Endodermal cell (in vitro differentiated cells): Measurements from ENCODE around the gene USP43. TPM values are rescaled to one million over a fixed set of nuclear protein-coding genes. Genes with fewer than 3 reads are reported as not detected.
A peak's percentile ranks its signal among the peaks of the same experiment; 100 is the strongest.

ENCODE experiments used
- DNase-seq: peaks from one replicate; pipeline ENCODE4 v3.0.0-alpha.2; 2017
- H3K27ac ChIP-seq: 2 replicates; pipeline ENCODE4 v1.5.1; 2013; ENCODE audit warnings: mild to moderate bottlenecking, low read depth, low read length, moderate library complexity
- H3K27me3 ChIP-seq: 2 replicates; pipeline ENCODE4 v1.6.1; 2013; ENCODE audit warnings: mild to moderate bottlenecking, low read length, moderate library complexity; ENCODE audit not compliant: insufficient read depth, control insufficient read depth, poor library complexity, severe bottlenecking
- H3K36me3 ChIP-seq: 2 replicates; pipeline ENCODE4 v1.7.0; 2013; ENCODE audit warnings: mild to moderate bottlenecking, low read length, moderate library complexity; ENCODE audit not compliant: control insufficient read depth, insufficient read depth
- H3K4me1 ChIP-seq: one replicate; pipeline ENCODE4 v1.7.0; 2013; ENCODE audit warnings: low read length; ENCODE audit not compliant: control insufficient read depth, insufficient read depth
- H3K4me3 ChIP-seq: 2 replicates; pipeline ENCODE4 v1.5.1; 2013; ENCODE audit warnings: mild to moderate bottlenecking, low read length, moderate library complexity
- H3K9ac ChIP-seq: 2 replicates; pipeline ENCODE4 v1.6.1; 2013; ENCODE audit warnings: mild to moderate bottlenecking, low read length, moderate library complexity; ENCODE audit not compliant: poor library complexity, severe bottlenecking; ENCODE audit errors: extremely low read depth
- H3K9me3 ChIP-seq: 2 replicates; pipeline ENCODE4 v1.6.1; 2013; ENCODE audit warnings: mild to moderate bottlenecking, low read length, moderate library complexity; ENCODE audit not compliant: control insufficient read depth
- H3K27ac Mint-ChIP-seq: 2 replicates; pipeline ENCODE4 v1.8.0; 2020; ENCODE audit warnings: mixed read lengths
- H3K27me3 Mint-ChIP-seq: 2 replicates; pipeline ENCODE4 v1.8.0; 2021; ENCODE audit warnings: mild to moderate bottlenecking, mixed read lengths; ENCODE audit not compliant: insufficient read depth
- H3K36me3 Mint-ChIP-seq: 2 replicates; pipeline ENCODE4 v1.8.0; 2020; ENCODE audit warnings: low read depth, mixed read lengths
- H3K4me1 Mint-ChIP-seq: 2 replicates; pipeline ENCODE4 v1.8.0; 2020; ENCODE audit warnings: mixed read lengths
- H3K4me3 Mint-ChIP-seq: 2 replicates; pipeline ENCODE4 v1.8.0; 2020; ENCODE audit warnings: mild to moderate bottlenecking, moderate library complexity, mixed read lengths
- H3K9me3 Mint-ChIP-seq: 2 replicates; pipeline ENCODE4 v1.8.0; 2020; ENCODE audit warnings: mild to moderate bottlenecking, mixed read lengths
- WGBS, 2 experiments: methylation state at CpG; one replicate each; pipeline versions ENCODE4 v1.1.5 to v1.1.7; 2013; ENCODE audit warnings: missing lambda C conversion rate in 2 of 2, mixed read lengths in 1 of 2; ENCODE audit not compliant: insufficient coverage in 1 of 2, insufficient read length in 1 of 2; 5-methylcytosine and 5-hydroxymethylcytosine counted together
- total RNA-seq, 2 donors: library from RNA; stranded (reverse); fragmentation: NEBNext Ultra II Directional in 1 of 2; extraction: Animal tissue kit (Norgen Biotek cat#: 25700) in 1 of 2; gene quantifications; 2 replicates in 1 of 2; 3 replicates in 1 of 2; pipeline ENCODE4 v1.2.1, GENCODE V29; 2021
- TF ChIP-seq, protein P1 (sequence below): fragments of 200-600 bp; sonication (generic); conservative IDR thresholded peaks from 2 replicates; pipeline ENCODE4 v1.5.0; 2021; ENCODE audit warnings: antibody characterized with exemption, mild to moderate bottlenecking

The USP43 gene
- total RNA-seq, 2 donors from 2014 or later, result 8.6 to 12.6 TPM

- no peaks in the 10 kb centered on the region for H3K27me3 ChIP-seq
- no peaks in the 10 kb centered on the region for H3K27me3 Mint-ChIP-seq
- TF ChIP-seq, protein P1, sequence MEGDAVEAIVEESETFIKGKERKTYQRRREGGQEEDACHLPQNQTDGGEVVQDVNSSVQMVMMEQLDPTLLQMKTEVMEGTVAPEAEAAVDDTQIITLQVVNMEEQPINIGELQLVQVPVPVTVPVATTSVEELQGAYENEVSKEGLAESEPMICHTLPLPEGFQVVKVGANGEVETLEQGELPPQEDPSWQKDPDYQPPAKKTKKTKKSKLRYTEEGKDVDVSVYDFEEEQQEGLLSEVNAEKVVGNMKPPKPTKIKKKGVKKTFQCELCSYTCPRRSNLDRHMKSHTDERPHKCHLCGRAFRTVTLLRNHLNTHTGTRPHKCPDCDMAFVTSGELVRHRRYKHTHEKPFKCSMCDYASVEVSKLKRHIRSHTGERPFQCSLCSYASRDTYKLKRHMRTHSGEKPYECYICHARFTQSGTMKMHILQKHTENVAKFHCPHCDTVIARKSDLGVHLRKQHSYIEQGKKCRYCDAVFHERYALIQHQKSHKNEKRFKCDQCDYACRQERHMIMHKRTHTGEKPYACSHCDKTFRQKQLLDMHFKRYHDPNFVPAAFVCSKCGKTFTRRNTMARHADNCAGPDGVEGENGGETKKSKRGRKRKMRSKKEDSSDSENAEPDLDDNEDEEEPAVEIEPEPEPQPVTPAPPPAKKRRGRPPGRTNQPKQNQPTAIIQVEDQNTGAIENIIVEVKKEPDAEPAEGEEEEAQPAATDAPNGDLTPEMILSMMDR, result no peak
- H3K9me3 ChIP-seq, result no peaks in the 10 kb centered on the region
- peaks cover 44% of the 10 kb centered on the region for H3K4me1 Mint-ChIP-seq
- no peak overlapping the region for H3K4me3 Mint-ChIP-seq
- H3K36me3 ChIP-seq, result peaks cover under 1% of the 10 kb centered on the region
- H3K4me1 ChIP-seq, result peaks cover 15% of the 10 kb centered on the region
- peak; percentile 42 for DNase-seq
- 76 to 85% methylated on average over 3 to 4 of the region's 4 CpGs for WGBS, 2 experiments
- no peaks in the 10 kb centered on the region for H3K9me3 Mint-ChIP-seq
- H3K9ac ChIP-seq, result no peak overlapping the region
- H3K4me3 ChIP-seq, result no peak overlapping the region
- H3K27ac Mint-ChIP-seq, result peak overlapping the region; percentile 4
- no peak overlapping the region for H3K27ac ChIP-seq
- H3K36me3 Mint-ChIP-seq, result peaks cover 29% of the 10 kb centered on the region
These were observed 26.2 kb downstream of the USP43 start for GRCh38 chr17:9671559-9671958.

DNA sequence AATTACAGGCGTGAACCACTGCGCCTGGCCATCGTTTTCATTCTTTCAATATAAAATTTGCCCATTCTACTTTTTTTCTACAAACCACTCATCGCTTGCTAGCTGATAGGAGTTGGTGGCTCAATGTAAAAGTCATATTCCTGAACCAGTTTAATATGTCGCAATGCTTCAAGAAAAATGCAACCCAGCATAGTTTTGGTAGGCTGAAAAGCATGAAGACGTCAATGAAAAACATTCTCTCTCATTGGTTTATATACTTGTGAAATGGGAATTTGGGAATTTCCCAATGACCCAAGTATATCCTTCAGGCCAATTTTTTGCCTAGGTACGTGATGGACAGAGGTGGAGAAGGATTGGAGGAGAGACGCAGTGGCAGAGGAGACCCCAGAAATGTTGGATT is 26.9 kb downstream of the USP43 start:
- Histone ChIP-seq H3K36me3 (peaks cover 7% of the 10 kb centered on the region), H3K9ac (no peak overlapping the region), H3K27me3 (no peaks in the 10 kb centered on the region), H3K4me3 (no peak overlapping the region), H3K27ac (no peak overlapping the region), H3K9me3 (no peaks in the 10 kb centered on the region), H3K4me1 (peaks cover 15% of the 10 kb centered on the region)
- H3K4me1 Mint-ChIP-seq, result peaks cover 39% of the 10 kb centered on the region
- H3K27ac Mint-ChIP-seq, result no peak overlapping the region
- WGBS, 2 experiments, result 87 to 95% methylated on average over 4 to 8 of the region's 8 CpGs
- TF ChIP-seq, protein P1, result no peak
- H3K4me3 Mint-ChIP-seq, result no peak overlapping the region
- no peak for DNase-seq
- no peaks in the 10 kb centered on the region for H3K9me3 Mint-ChIP-seq
- H3K36me3 Mint-ChIP-seq, result peaks cover 31% of the 10 kb centered on the region
- H3K27me3 Mint-ChIP-seq, result no peaks in the 10 kb centered on the region

GRCh38 chr17:9672691-9673090 is 27.4 kb downstream of the USP43 start:
- DNase-seq, result peak; percentile 29
- Histone ChIP-seq H3K4me3 (no peak overlapping the region), H3K36me3 (peaks cover 7% of the 10 kb centered on the region), H3K27ac (no peak overlapping the region), H3K27me3 (no peaks in the 10 kb centered on the region), H3K9me3 (no peaks in the 10 kb centered on the region), H3K9ac (no peak overlapping the region), H3K4me1 (peaks cover 15% of the 10 kb centered on the region)
- H3K27ac Mint-ChIP-seq, result no peak overlapping the region
- 92 to 95% methylated on average over 4 to 6 of the region's 6 CpGs for WGBS, 2 experiments
- H3K27me3 Mint-ChIP-seq, result no peaks in the 10 kb centered on the region
- peaks cover 35% of the 10 kb centered on the region for H3K4me1 Mint-ChIP-seq
- peaks cover 30% of the 10 kb centered on the region for H3K36me3 Mint-ChIP-seq
- no peaks in the 10 kb centered on the region for H3K9me3 Mint-ChIP-seq
- no peak overlapping the region for H3K4me3 Mint-ChIP-seq
- TF ChIP-seq, protein P1, result no peak
